Panc1 (cell line): Measurements from ENCODE around the gene KCNIP4.

Source experiments
- CTCF ChIP-seq: fragments of 450-650 bp; IDR thresholded peaks from 2 replicates; pipeline ENCODE4 v1.5.1; 2017; ENCODE audit warnings: mild to moderate bottlenecking
- POLR2AphosphoS5 ChIP-seq: IDR thresholded peaks from 2 replicates; pipeline ENCODE4 v1.6.1; 2012; ENCODE audit warnings: mild to moderate bottlenecking, low read depth, low read length, moderate library complexity

GRCh38 chr4:21801661-21802385 lies 146.7 kb downstream of the KCNIP4 start:
- TF ChIP-seq CTCF: no peak
- TF ChIP-seq POLR2AphosphoS5: no peak
